ENCODE results near the gene S100A5. TPM values are rescaled to one million over a fixed set of nuclear protein-coding genes. Genes with fewer than 3 reads are reported as not detected.

The S100A5 gene
- total RNA-seq, 6 experiments from 2014 or later: not detected

- Histone ChIP-seq H3K27ac (no peak overlapping the region), H3K9me3 (no peaks in the 10 kb centered on the region), H3K4me3 (no peak overlapping the region), H3K27me3 (no peaks in the 10 kb centered on the region), H3K4me1 (no peaks in the 10 kb centered on the region), H3K36me3 (no peaks in the 10 kb centered on the region)
- intact Hi-C loops (cut with DNase I): no loop called here
- WGBS (ENCODE audit: insufficient coverage, low coverage, low lambda C conversion rate, missing lambda C conversion rate): 90% methylated on average over 4 of the region's 4 CpGs
- DNase-seq: no peak
- TF ChIP-seq, protein P1, sequence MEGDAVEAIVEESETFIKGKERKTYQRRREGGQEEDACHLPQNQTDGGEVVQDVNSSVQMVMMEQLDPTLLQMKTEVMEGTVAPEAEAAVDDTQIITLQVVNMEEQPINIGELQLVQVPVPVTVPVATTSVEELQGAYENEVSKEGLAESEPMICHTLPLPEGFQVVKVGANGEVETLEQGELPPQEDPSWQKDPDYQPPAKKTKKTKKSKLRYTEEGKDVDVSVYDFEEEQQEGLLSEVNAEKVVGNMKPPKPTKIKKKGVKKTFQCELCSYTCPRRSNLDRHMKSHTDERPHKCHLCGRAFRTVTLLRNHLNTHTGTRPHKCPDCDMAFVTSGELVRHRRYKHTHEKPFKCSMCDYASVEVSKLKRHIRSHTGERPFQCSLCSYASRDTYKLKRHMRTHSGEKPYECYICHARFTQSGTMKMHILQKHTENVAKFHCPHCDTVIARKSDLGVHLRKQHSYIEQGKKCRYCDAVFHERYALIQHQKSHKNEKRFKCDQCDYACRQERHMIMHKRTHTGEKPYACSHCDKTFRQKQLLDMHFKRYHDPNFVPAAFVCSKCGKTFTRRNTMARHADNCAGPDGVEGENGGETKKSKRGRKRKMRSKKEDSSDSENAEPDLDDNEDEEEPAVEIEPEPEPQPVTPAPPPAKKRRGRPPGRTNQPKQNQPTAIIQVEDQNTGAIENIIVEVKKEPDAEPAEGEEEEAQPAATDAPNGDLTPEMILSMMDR (IDR thresholded peaks at IDR 0.05): no peak
- no peak for TF ChIP-seq POLR2A (IDR thresholded peaks at IDR 0.05)
- no peak for ATAC-seq
Observed at GRCh38 chr1:153550398-153550758, 9.6 kb upstream of the S100A5 start.

DNA sequence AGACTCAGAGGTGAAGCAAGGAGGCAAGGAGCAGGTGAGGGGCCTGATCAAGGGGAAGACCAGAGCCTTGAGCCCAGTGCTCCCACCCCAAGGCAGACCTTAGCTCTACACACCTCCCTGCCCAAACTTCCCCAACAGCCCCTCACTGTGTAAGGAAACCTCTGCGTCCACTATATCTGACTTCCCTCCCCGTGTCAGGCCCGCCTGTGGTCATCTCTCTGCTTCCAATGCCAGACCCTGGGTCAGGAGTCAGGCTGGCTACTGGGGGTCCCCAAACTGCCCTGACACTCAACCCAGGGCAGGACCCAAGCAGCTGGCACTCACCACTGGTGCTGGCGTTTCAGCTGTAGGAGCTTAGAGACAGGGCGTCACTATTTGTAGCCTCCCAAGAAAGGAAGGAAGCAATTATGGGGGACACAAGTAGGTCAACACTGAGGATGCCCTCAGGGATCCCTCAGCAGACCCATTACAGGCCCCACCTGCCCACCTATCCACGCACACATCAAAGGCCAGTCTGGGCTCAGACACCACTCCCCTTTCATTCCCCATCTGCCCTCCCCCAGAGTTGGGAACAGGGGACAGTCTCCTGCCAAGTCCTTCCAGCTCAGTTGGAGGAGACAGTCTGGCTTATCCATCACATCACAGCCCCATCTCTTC lies 9.1 kb upstream of the S100A5 start:
- Histone ChIP-seq H3K27me3 (no peaks in the 10 kb centered on the region), H3K36me3 (no peaks in the 10 kb centered on the region), H3K4me3 (no peak overlapping the region), H3K27ac (no peak overlapping the region), H3K9me3 (no peaks in the 10 kb centered on the region), H3K4me1 (no peaks in the 10 kb centered on the region)
- WGBS (ENCODE audit: insufficient coverage, low coverage, low lambda C conversion rate, missing lambda C conversion rate): 96% methylated on average over 3 of the region's 6 CpGs
- ATAC-seq (no peak), DNase-seq (no peak)
- intact Hi-C loops (cut with DNase I): no loop called here
- TF ChIP-seq, protein P1 (IDR thresholded peaks at IDR 0.05): no peak
- TF ChIP-seq POLR2A (IDR thresholded peaks at IDR 0.05): no peak

GRCh38 chr1:153548722-153549688 lies 8.3 kb upstream of the S100A5 start, which contains the start of gene S100A3:
Gene S100A3, minus strand, starts transcription at chr1:153549258. Its CDS starts 773 bp downstream, at chr1:153548485.
- WGBS (ENCODE audit: insufficient coverage, low coverage, low lambda C conversion rate, missing lambda C conversion rate): 71% methylated on average over 4 of the region's 14 CpGs
- intact Hi-C loops (cut with DNase I): no loop called here
- DNase-seq (no peak), ATAC-seq (peak in 1 of 4 donors; percentile 41)
- H3K27ac ChIP-seq: no peak within 1 kb of the TSS
- no peaks in the 10 kb centered on the region for H3K9me3 ChIP-seq
- H3K4me1 ChIP-seq: no peaks in the 10 kb centered on the region
- H3K27me3 ChIP-seq: no peaks in the 10 kb centered on the region
- TF ChIP-seq, protein P1 (IDR thresholded peaks at IDR 0.05): no peak
- no peak for TF ChIP-seq POLR2A (IDR thresholded peaks at IDR 0.05)
- H3K36me3 ChIP-seq: no peaks in the 10 kb centered on the region
- no peak within 1 kb of the TSS for H3K4me3 ChIP-seq

- 67% methylated on average over 7 of the region's 19 CpGs for WGBS (ENCODE audit: insufficient coverage, low coverage, low lambda C conversion rate, missing lambda C conversion rate)
- intact Hi-C loops (cut with DNase I): no loop called here
- no peaks in the 10 kb centered on the region for H3K9me3 ChIP-seq
- H3K4me3 ChIP-seq: no peak overlapping the region
- no peak overlapping the region for H3K27ac ChIP-seq
- H3K27me3 ChIP-seq: no peaks in the 10 kb centered on the region
- no peaks in the 10 kb centered on the region for H3K4me1 ChIP-seq
- DNase-seq (peak in 1 of 3 donors; percentile 44), ATAC-seq (no peak)
- TF ChIP-seq, protein P1 (IDR thresholded peaks at IDR 0.05): no peak
- TF ChIP-seq POLR2A (IDR thresholded peaks at IDR 0.05): no peak
- no peaks in the 10 kb centered on the region for H3K36me3 ChIP-seq
Observed at GRCh38 chr1:153547560-153548551, 7.1 kb upstream of the S100A5 start.
